DOHH2 (cell line): ENCODE results near the gene DELE1.

Source experiments
- H3F3A ChIP-seq: fragments of 200-600 bp; sonication (generic), shearing (Covaris generic); 2 replicates; pipeline ENCODE4 v1.6.0; 2016; ENCODE audit warnings: antibody characterized with exemption, mild to moderate bottlenecking; ENCODE audit not compliant: control insufficient read depth, insufficient read depth
- H3K27ac ChIP-seq: fragments of 200-600 bp; sonication (generic); 2 replicates; pipeline ENCODE4 v1.5.1; 2014; ENCODE audit warnings: low read depth, mild to moderate bottlenecking, low read length, moderate library complexity
- H3K27me3 ChIP-seq: fragments of 200-600 bp; sonication (generic); 2 replicates; pipeline ENCODE4 v1.6.1; 2014; ENCODE audit warnings: mild to moderate bottlenecking, low read length, mixed read lengths; ENCODE audit not compliant: control insufficient read depth
- H3K36me3 ChIP-seq: fragments of 200-600 bp; sonication (generic); 2 replicates; pipeline ENCODE4 v1.6.1; 2014; ENCODE audit warnings: mild to moderate bottlenecking, low read length, moderate library complexity, mixed read lengths; ENCODE audit not compliant: control insufficient read depth
- H3K4me1 ChIP-seq: fragments of 200-600 bp; sonication (generic); 2 replicates; pipeline ENCODE4 v1.6.1; 2014; ENCODE audit warnings: mild to moderate bottlenecking, low read length, mixed read lengths; ENCODE audit not compliant: control insufficient read depth
- H3K4me2 ChIP-seq: fragments of 200-600 bp; sonication (generic); 2 replicates; pipeline ENCODE4 v1.6.0; 2014; ENCODE audit warnings: mild to moderate bottlenecking, low read length, moderate library complexity
- H3K4me3 ChIP-seq: fragments of 200-600 bp; sonication (generic); 2 replicates; pipeline ENCODE4 v1.5.1; 2014; ENCODE audit warnings: mild to moderate bottlenecking, low read length, mixed read lengths
- H3K79me2 ChIP-seq: fragments of 200-600 bp; sonication (generic); 2 replicates; pipeline ENCODE4 v1.6.1; 2014; ENCODE audit warnings: mild to moderate bottlenecking, low read length, mixed read lengths; ENCODE audit not compliant: control insufficient read depth
- H3K9me2 ChIP-seq: fragments of 200-600 bp; sonication (generic); replicated peaks from 2 replicates; pipeline ENCODE4 v1.6.1; 2014; ENCODE audit warnings: mild to moderate bottlenecking, low read length, mixed read lengths; ENCODE audit not compliant: control insufficient read depth
- H3K9me3 ChIP-seq: fragments of 200-600 bp; sonication (generic); 2 replicates; pipeline ENCODE4 v1.6.1; 2014; ENCODE audit warnings: antibody characterized with exemption, low read length, mixed read lengths; ENCODE audit not compliant: control insufficient read depth, insufficient read depth
- H4K20me1 ChIP-seq: fragments of 200-600 bp; sonication (generic); 2 replicates; pipeline ENCODE4 v1.6.0; 2014; ENCODE audit warnings: low read depth, mild to moderate bottlenecking, antibody characterized with exemption, low read length, moderate library complexity; ENCODE audit not compliant: control insufficient read depth, insufficient read depth
- CTCF ChIP-seq: fragments of 200-600 bp; sonication (generic); IDR thresholded peaks from one replicate; pipeline ENCODE4 v1.5.1; 2014; ENCODE audit warnings: antibody characterized with exemption, mild to moderate bottlenecking, low read depth, low read length; ENCODE audit not compliant: poor library complexity, severe bottlenecking
- EZH2phosphoT487 ChIP-seq: fragments of 200-600 bp; sonication (generic); IDR thresholded peaks from 2 replicates; pipeline ENCODE4 v1.6.1; 2017; ENCODE audit warnings: borderline replicate concordance, mild to moderate bottlenecking, antibody characterized with exemption, low read length, moderate library complexity, mixed read lengths

DELE1 gene

GRCh38 chr5:141913560-141914198, 10.0 kb upstream of the DELE1 start:
- H3K4me3 ChIP-seq = peak overlapping the region; percentile 48
- no peaks in the 10 kb centered on the region for H3K9me2 ChIP-seq
- H3F3A ChIP-seq = 0 out of 2 replicates have a peak, but pooled peaks cover 8% of the 10 kb centered on the region
- no peak overlapping the region for H3K27ac ChIP-seq
- no peaks in the 10 kb centered on the region for H3K36me3 ChIP-seq
- no peaks in the 10 kb centered on the region for H3K79me2 ChIP-seq
- no peaks in the 10 kb centered on the region for H4K20me1 ChIP-seq
- no peak for TF ChIP-seq EZH2phosphoT487
- TF ChIP-seq CTCF = no peak
- H3K4me2 ChIP-seq = peak overlapping the region; percentile 67
- peaks cover 33% of the 10 kb centered on the region for H3K4me1 ChIP-seq
- H3K9me3 ChIP-seq = no peaks in the 10 kb centered on the region
- peaks cover 12% of the 10 kb centered on the region for H3K27me3 ChIP-seq

GRCh38 chr5:141914199-141914743, 9.4 kb upstream of the DELE1 start:
- H3K4me3 ChIP-seq = peak overlapping the region; percentile 48
- H3F3A ChIP-seq = 0 out of 2 replicates have a peak, but pooled peaks cover 8% of the 10 kb centered on the region
- no peaks in the 10 kb centered on the region for H3K79me2 ChIP-seq
- H3K36me3 ChIP-seq = no peaks in the 10 kb centered on the region
- H3K4me2 ChIP-seq = peak overlapping the region; percentile 67
- H3K27me3 ChIP-seq = peaks cover 12% of the 10 kb centered on the region
- H3K9me2 ChIP-seq = no peaks in the 10 kb centered on the region
- no peaks in the 10 kb centered on the region for H3K9me3 ChIP-seq
- H3K4me1 ChIP-seq = peaks cover 33% of the 10 kb centered on the region
- no peaks in the 10 kb centered on the region for H4K20me1 ChIP-seq
- TF ChIP-seq EZH2phosphoT487 (no peak), CTCF (peak; percentile 70)
- H3K27ac ChIP-seq = no peak overlapping the region

GRCh38 chr5:141914797-141915196, 8.9 kb upstream of the DELE1 start:
- H3K27me3 ChIP-seq = peaks cover 12% of the 10 kb centered on the region
- no peaks in the 10 kb centered on the region for H3K9me2 ChIP-seq
- no peak for TF ChIP-seq CTCF
- no peak for TF ChIP-seq EZH2phosphoT487
- H3K4me3 ChIP-seq = no peak overlapping the region
- 0 out of 2 replicates have a peak, but pooled peaks cover 8% of the 10 kb centered on the region for H3F3A ChIP-seq
- no peaks in the 10 kb centered on the region for H3K79me2 ChIP-seq
- H3K4me2 ChIP-seq = peak overlapping the region; percentile 67; the same call in 1 of the 2 replicates
- no peaks in the 10 kb centered on the region for H3K36me3 ChIP-seq
- no peaks in the 10 kb centered on the region for H4K20me1 ChIP-seq
- H3K9me3 ChIP-seq = no peaks in the 10 kb centered on the region
- H3K4me1 ChIP-seq = peaks cover 33% of the 10 kb centered on the region
- H3K27ac ChIP-seq = no peak overlapping the region
